ENCODE measurements around the gene KCNN1.

GRCh38 chr19:17929056-17929455 lies 37.9 kb upstream of the KCNN1 start:
- no peak for TF ChIP-seq CTCF (conservative IDR thresholded peaks at IDR 0.05; ENCODE audit: low read depth in 2 of 2)
- no peak for TF ChIP-seq POLR2AphosphoS5 (IDR thresholded peaks at IDR 0.05; ENCODE audit: low read depth)
- TF ChIP-seq EZH2 (IDR thresholded peaks at IDR 0.05; ENCODE audit: low read depth, unreplicated experiment): no peak
